T-helper 2 cell treated with Interferon-gamma antibody and Interleukin-4, amounts not matched to agents 5 μg/mL and 100 μg/mL, for 36 hours (primary cell): ENCODE measurements around the gene SOX18.
A peak's percentile ranks its signal among the peaks of the same experiment; 100 is the strongest.

Experiments used
- DNase-seq: peaks from one replicate; pipeline ENCODE4 v3.0.0; 2021; ENCODE audit warnings: low spot score
- H3K27ac Mint-ChIP-seq: one replicate; pipeline ENCODE4 v1.8.0; 2021; ENCODE audit warnings: mild to moderate bottlenecking, mixed read lengths
- H3K27me3 Mint-ChIP-seq: one replicate; pipeline ENCODE4 v1.8.0; 2021; ENCODE audit warnings: low read depth, mixed read lengths
- H3K36me3 Mint-ChIP-seq: one replicate; pipeline ENCODE4 v1.8.0; 2021; ENCODE audit warnings: low read depth, mixed read lengths
- H3K4me1 Mint-ChIP-seq: one replicate; pipeline ENCODE4 v1.8.0; 2021; ENCODE audit warnings: low read depth, mixed read lengths
- H3K4me3 Mint-ChIP-seq: one replicate; pipeline ENCODE4 v1.8.0; 2022; ENCODE audit warnings: mild to moderate bottlenecking, moderate library complexity, mixed read lengths
- H3K9me3 Mint-ChIP-seq: one replicate; pipeline ENCODE4 v1.8.0; 2021; ENCODE audit warnings: mixed read lengths

Gene SOX18

GRCh38 chr20:64055893-64056638 is 6.6 kb upstream of the SOX18 start:
- H3K27me3 Mint-ChIP-seq = peaks cover 6% of the 10 kb centered on the region
- H3K36me3 Mint-ChIP-seq = no peaks in the 10 kb centered on the region
- H3K4me1 Mint-ChIP-seq = peaks cover 13% of the 10 kb centered on the region

DNA sequence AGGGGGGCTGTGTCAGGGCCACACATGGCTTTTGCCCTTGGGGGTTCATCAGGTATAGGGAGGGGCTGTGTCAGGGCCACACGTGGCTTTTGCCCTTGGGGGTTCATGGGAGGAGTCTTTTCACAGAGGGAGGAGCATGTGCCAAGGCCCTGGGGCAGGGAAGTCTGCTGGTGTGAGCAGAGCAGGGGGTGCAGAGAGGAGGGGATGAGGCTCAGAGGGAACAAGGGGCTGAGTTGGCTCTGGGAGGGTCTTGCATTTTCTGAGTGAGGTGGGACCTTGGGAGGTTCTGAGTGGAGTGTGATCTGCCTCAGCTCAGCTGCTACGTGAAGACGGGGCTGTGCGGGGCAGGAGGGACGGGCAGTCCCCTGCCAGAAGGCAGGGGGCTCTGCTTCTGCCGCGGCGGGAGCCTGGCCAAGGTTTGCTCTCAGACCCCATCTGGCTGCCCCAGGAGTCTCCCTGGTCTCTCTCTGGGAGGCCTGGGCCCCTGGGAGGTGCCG is 6.0 kb upstream of the SOX18 start:
- no peak for DNase-seq
- peak overlapping the region; percentile 41 for H3K27ac Mint-ChIP-seq
- H3K27me3 Mint-ChIP-seq = peaks cover 12% of the 10 kb centered on the region
- H3K4me3 Mint-ChIP-seq = no peak overlapping the region
- H3K9me3 Mint-ChIP-seq = no peaks in the 10 kb centered on the region
- peaks cover 13% of the 10 kb centered on the region for H3K4me1 Mint-ChIP-seq
- no peaks in the 10 kb centered on the region for H3K36me3 Mint-ChIP-seq

More at GRCh38 chr20:64055893-64056638, 6.6 kb upstream of the SOX18 start:
- H3K27ac Mint-ChIP-seq = no peak overlapping the region
- DNase-seq = no peak
- no peaks in the 10 kb centered on the region for H3K9me3 Mint-ChIP-seq
- H3K4me3 Mint-ChIP-seq = no peak overlapping the region

DNA sequence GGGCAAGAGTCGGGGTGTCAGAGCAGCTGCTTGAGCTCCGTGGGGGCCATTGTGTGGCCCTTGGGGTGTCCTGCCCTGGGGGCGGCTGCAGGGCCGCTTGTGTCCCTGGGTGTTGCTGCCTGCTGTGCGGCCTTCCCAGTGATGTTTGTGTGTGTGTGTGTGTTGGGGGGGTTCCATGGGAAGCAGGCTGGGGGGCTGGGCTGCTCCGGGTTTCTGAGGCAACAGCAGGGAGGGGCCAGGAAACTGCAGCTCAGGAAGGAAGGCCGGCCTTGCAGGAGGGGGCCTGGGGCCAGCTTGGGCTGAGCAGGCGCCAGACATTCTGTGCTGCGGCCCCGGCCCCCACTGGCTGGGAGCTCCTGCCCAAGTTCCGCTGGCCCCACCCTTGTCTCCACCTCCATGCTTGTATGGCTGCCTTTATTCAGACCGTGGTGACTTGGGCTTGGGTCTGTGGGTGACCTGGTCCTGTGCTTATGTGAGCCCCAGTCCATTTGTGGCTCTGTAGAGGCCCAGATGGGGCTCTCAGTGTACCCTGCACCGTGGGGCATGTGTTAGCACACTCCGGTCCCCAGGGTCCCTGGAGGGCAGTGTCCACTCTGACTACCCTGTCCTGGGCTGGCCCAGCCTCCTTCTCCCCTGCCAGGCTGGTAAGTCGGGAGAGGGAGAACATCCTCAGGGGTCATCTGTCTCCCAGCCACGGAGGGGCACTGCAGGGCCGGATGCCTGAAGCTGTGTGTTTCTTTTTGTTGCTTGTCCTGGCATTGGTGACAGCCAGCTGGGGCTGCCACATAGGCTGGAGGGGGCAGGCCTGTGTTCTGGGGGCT is 4.6 kb upstream of the SOX18 start:
- Mint-ChIP-seq H3K27me3 (peaks cover 17% of the 10 kb centered on the region), H3K4me1 (peaks cover 11% of the 10 kb centered on the region), H3K4me3 (no peak overlapping the region), H3K27ac (no peak overlapping the region), H3K36me3 (no peaks in the 10 kb centered on the region), H3K9me3 (no peaks in the 10 kb centered on the region)
- no peak for DNase-seq

GRCh38 chr20:64052987-64053840 is 3.8 kb upstream of the SOX18 start:
- H3K4me1 Mint-ChIP-seq = peaks cover 10% of the 10 kb centered on the region
- H3K4me3 Mint-ChIP-seq = no peak overlapping the region
- no peaks in the 10 kb centered on the region for H3K36me3 Mint-ChIP-seq
- no peak for DNase-seq
- H3K27me3 Mint-ChIP-seq = peaks cover 18% of the 10 kb centered on the region
- no peaks in the 10 kb centered on the region for H3K9me3 Mint-ChIP-seq
- H3K27ac Mint-ChIP-seq = peak overlapping the region; percentile 19

GRCh38 chr20:64052326-64052722 is 2.9 kb upstream of the SOX18 start:
- peaks cover 24% of the 10 kb centered on the region for H3K27me3 Mint-ChIP-seq
- no peak overlapping the region for H3K4me3 Mint-ChIP-seq
- no peak overlapping the region for H3K27ac Mint-ChIP-seq
- no peak for DNase-seq
- H3K9me3 Mint-ChIP-seq = no peaks in the 10 kb centered on the region
- peaks cover 8% of the 10 kb centered on the region for H3K4me1 Mint-ChIP-seq
- no peaks in the 10 kb centered on the region for H3K36me3 Mint-ChIP-seq

GRCh38 chr20:64051561-64052325 is 2.3 kb upstream of the SOX18 start:
- Mint-ChIP-seq H3K4me1 (peaks cover 4% of the 10 kb centered on the region), H3K27ac (no peak overlapping the region), H3K36me3 (no peaks in the 10 kb centered on the region), H3K4me3 (no peak overlapping the region), H3K27me3 (peaks cover 30% of the 10 kb centered on the region), H3K9me3 (no peaks in the 10 kb centered on the region)
- DNase-seq = no peak

GRCh38 chr20:64051033-64051452 is 1.6 kb upstream of the SOX18 start:
- no peak for DNase-seq
- no peak overlapping the region for H3K27ac Mint-ChIP-seq
- no peaks in the 10 kb centered on the region for H3K9me3 Mint-ChIP-seq
- H3K27me3 Mint-ChIP-seq = peaks cover 37% of the 10 kb centered on the region
- no peak overlapping the region for H3K4me3 Mint-ChIP-seq
- no peaks in the 10 kb centered on the region for H3K36me3 Mint-ChIP-seq
- H3K4me1 Mint-ChIP-seq = peaks cover 6% of the 10 kb centered on the region

DNA sequence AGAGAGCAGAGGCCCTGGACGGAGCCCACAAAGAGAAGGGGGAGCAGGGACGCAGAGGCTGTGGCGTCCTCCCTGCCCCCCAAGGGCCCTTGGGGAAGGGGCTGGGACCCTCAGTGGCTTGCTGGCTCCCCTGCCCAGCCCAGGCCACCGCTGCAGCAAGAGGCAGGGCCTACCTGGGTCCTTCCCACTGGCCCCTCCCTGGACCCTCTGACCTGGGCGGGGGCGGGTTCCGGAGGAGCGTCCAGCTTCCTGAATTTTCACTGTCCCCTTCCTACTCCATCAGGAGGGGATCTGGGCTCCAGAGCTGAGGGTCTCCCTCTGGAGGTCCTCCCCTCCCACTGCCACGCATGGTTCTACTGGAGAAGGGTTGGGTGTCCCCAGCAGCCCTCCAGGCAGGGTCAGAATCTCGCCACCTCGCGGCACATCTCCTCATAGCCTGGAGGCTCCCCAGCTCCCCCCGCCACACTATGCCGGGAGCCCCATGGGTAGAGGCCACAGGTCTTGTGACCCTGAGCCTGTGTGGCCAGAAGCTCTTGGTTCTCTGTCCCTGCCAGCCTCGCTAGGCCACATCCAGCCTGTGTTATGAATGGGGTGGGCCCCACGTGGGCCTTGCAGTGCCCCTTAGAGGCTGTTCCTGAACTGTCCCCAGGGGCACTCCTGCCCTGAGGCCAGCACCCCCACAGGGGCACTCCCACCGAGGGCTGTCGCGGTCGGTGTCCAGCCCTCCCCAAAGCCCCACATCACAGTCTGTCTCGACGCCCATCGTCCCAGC is 1.0 kb upstream of the SOX18 start:
- Mint-ChIP-seq H3K36me3 (no peaks in the 10 kb centered on the region), H3K4me1 (peaks cover 10% of the 10 kb centered on the region), H3K9me3 (no peaks in the 10 kb centered on the region), H3K4me3 (peak overlapping the region; percentile 48), H3K27me3 (peaks cover 41% of the 10 kb centered on the region), H3K27ac (no peak overlapping the region)
- no peak for DNase-seq

DNA sequence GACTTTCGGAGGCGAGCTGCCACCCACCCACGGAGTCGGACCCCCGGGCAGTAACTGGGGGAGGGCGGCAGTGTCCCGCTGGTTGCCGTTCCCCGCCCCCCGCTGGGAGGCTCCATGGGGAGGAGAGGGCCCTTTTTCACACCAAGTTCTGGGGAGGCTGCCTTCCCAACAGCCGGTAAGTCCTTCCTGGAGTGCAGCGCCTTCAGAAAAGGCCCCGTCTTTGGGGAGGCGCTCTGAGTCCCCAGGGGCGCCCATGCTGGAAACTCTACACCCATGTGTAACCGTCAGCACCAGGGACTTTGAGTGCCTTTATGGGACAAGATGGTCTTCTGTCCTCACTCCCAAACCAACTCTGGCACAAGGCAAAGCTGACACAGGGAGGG is 430 bp upstream of the SOX18 start:
- DNase-seq = no peak
- Mint-ChIP-seq H3K36me3 (no peaks in the 10 kb centered on the region), H3K27me3 (peaks cover 43% of the 10 kb centered on the region), H3K27ac (no peak overlapping the region), H3K4me3 (peak overlapping the region; percentile 54), H3K9me3 (no peaks in the 10 kb centered on the region), H3K4me1 (peaks cover 10% of the 10 kb centered on the region)

GRCh38 chr20:64048402-64049044 is 916 bp downstream of the SOX18 start:
- DNase-seq = no peak
- Mint-ChIP-seq H3K4me1 (peaks cover 15% of the 10 kb centered on the region), H3K27ac (no peak overlapping the region), H3K9me3 (no peaks in the 10 kb centered on the region), H3K36me3 (no peaks in the 10 kb centered on the region), H3K4me3 (no peak overlapping the region), H3K27me3 (peaks cover 43% of the 10 kb centered on the region)

GRCh38 chr20:64047968-64048401 is 1.5 kb downstream of the SOX18 start:
- no peak overlapping the region for H3K27ac Mint-ChIP-seq
- no peaks in the 10 kb centered on the region for H3K9me3 Mint-ChIP-seq
- H3K36me3 Mint-ChIP-seq = no peaks in the 10 kb centered on the region
- H3K27me3 Mint-ChIP-seq = peaks cover 43% of the 10 kb centered on the region
- peaks cover 16% of the 10 kb centered on the region for H3K4me1 Mint-ChIP-seq
- DNase-seq = no peak
- no peak overlapping the region for H3K4me3 Mint-ChIP-seq

GRCh38 chr20:64047046-64047389 is 2.4 kb downstream of the SOX18 start:
- H3K27ac Mint-ChIP-seq = no peak overlapping the region
- H3K36me3 Mint-ChIP-seq = no peaks in the 10 kb centered on the region
- no peak overlapping the region for H3K4me3 Mint-ChIP-seq
- peaks cover 16% of the 10 kb centered on the region for H3K4me1 Mint-ChIP-seq
- no peaks in the 10 kb centered on the region for H3K9me3 Mint-ChIP-seq
- no peak for DNase-seq
- peaks cover 42% of the 10 kb centered on the region for H3K27me3 Mint-ChIP-seq
